Uterus (tissue), 4 donors: Measurements from ENCODE around the gene TPM1. TPM values are rescaled to one million over a fixed set of nuclear protein-coding genes. Genes with fewer than 3 reads are reported as not detected.
"Not testable (repeated sequence)": the region's sequence is repeated elsewhere in the genome, so short reads cannot be mapped to it uniquely, and the experiment has no call there.

Experiments
- DNase-seq, 2 donors: peaks; one replicate each; pipeline ENCODE4 v3.0.0-alpha.2; 2019 to 2020
- H3K27ac ChIP-seq, 2 donors: fragments of 200-600 bp; sonication (generic); 1 replicate in 1 of 2; 2 replicates in 1 of 2; pipeline ENCODE4 v1.5.1; 2016 to 2018
- H3K27me3 ChIP-seq, 2 donors: fragments of 200-600 bp; sonication (generic); one replicate each; pipeline ENCODE4 v1.5.1; 2018 to 2019; ENCODE audit warnings: control low read depth in 1 of 2
- H3K36me3 ChIP-seq, 2 donors: fragments of 200-600 bp; sonication (generic); one replicate each; pipeline ENCODE4 v1.5.1; 2019; ENCODE audit warnings: control low read depth in 1 of 2
- H3K4me1 ChIP-seq, 2 donors: fragments of 200-600 bp; sonication (generic); one replicate each; pipeline ENCODE4 v1.5.1; 2018 to 2019; ENCODE audit warnings: control low read depth in 1 of 2
- H3K4me3 ChIP-seq, 2 donors: fragments of 200-600 bp; sonication (generic); 1 replicate in 1 of 2; 2 replicates in 1 of 2; pipeline ENCODE4 v1.5.1; 2018 to 2019; ENCODE audit warnings: mild to moderate bottlenecking in 1 of 2
- H3K9me3 ChIP-seq, 2 donors: fragments of 200-600 bp; sonication (generic); one replicate each; pipeline ENCODE4 v1.5.1; 2019; ENCODE audit warnings: control low read depth in 1 of 2
- POLR2A ChIP-seq, 2 donors: fragments of 450-650 bp; IDR thresholded peaks; one replicate each; pipeline ENCODE4 v1.6.1; 2016; ENCODE audit warnings: antibody characterized with exemption in 2 of 2, mild to moderate bottlenecking in 1 of 2, moderate library complexity in 1 of 2
- intact Hi-C: fragments of 100-400 bp; cut with DNase I; formaldehyde crosslinking; loops from one replicate; pipeline ENCODE4 v1.15.1; 2023; ENCODE audit warnings: low total_unique reads
- total RNA-seq, 4 donors: library from RNA; depleted of rRNA in 3 of 4; stranded (reverse); fragments of >200 nt in 3 of 4; gene quantifications; one replicate each; pipeline versions ENCODE4 v1.1.0 to v1.2.4, GENCODE V29; 2014 to 2023
- TF ChIP-seq, protein P1 (sequence below), 4 experiments: fragments of 200-600 bp in 2 of 4; fragments of 450-650 bp in 2 of 4; sonication (generic) in 2 of 4; IDR thresholded peaks; one replicate each; pipeline ENCODE4 v1.5.1; 2016 to 2019; ENCODE audit warnings: antibody characterized with exemption in 4 of 4, mild to moderate bottlenecking in 2 of 4, moderate library complexity in 1 of 4
- donor health status: DM: yes; HTN: yes; CAD: no.

TPM1 gene
- total RNA-seq, 4 donors from 2014 or later, result 622 to 1,998 (median 1,003) TPM

DNA sequence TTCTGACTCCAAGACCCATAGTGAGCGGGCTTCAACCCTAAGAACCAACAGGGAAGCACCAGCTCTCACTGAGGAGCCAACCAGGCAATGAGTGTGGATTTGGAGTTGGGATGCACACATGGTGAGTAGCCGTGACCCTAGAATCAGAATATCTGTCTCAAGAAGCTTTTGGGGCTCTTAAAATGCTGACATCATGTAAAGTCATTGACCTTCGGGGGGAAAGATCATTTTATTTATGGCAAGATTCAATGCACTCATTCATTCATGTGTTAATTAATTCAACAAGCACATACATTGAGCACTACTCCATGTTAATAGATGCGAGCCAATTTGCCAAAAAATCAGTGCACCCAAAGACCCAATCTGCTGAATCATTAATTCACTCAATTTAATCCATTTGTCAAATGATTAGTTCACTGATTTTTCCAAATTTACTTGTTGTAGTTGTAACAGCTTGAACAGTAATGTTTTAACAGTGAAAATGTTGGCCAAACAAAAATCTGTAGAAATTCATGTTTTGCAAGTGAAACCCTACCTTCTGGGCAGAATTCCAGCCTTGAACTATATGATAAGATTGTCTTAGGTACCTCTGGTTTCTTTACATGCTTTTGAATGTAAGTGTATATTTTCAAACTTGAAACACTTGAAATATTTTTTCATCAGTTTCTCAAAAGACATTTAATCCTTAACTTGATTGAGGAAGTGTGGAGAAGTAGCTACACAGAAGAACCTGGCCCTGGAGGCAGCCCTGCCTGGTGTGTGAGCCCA, 49.3 kb downstream of the TPM1 start:
- Histone ChIP-seq H3K4me1 (no peaks in the 10 kb centered on the region), H3K4me3 (no peak overlapping the region), H3K27ac (no peak overlapping the region), H3K36me3 (no peaks in the 10 kb centered on the region), H3K9me3 (no peaks in the 10 kb centered on the region), H3K27me3 (no peaks in the 10 kb centered on the region)
- TF ChIP-seq, protein P1, sequence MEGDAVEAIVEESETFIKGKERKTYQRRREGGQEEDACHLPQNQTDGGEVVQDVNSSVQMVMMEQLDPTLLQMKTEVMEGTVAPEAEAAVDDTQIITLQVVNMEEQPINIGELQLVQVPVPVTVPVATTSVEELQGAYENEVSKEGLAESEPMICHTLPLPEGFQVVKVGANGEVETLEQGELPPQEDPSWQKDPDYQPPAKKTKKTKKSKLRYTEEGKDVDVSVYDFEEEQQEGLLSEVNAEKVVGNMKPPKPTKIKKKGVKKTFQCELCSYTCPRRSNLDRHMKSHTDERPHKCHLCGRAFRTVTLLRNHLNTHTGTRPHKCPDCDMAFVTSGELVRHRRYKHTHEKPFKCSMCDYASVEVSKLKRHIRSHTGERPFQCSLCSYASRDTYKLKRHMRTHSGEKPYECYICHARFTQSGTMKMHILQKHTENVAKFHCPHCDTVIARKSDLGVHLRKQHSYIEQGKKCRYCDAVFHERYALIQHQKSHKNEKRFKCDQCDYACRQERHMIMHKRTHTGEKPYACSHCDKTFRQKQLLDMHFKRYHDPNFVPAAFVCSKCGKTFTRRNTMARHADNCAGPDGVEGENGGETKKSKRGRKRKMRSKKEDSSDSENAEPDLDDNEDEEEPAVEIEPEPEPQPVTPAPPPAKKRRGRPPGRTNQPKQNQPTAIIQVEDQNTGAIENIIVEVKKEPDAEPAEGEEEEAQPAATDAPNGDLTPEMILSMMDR (IDR thresholded peaks at IDR 0.05), result no peak
- no peak for TF ChIP-seq POLR2A (IDR thresholded peaks at IDR 0.05)
- DNase-seq, result no peak
- intact Hi-C loops, result loop anchor here (5.0 kb wide), 2 partner anchors 45 to 245 kb away; no protein-coding TSS in a partner anchor

DNA sequence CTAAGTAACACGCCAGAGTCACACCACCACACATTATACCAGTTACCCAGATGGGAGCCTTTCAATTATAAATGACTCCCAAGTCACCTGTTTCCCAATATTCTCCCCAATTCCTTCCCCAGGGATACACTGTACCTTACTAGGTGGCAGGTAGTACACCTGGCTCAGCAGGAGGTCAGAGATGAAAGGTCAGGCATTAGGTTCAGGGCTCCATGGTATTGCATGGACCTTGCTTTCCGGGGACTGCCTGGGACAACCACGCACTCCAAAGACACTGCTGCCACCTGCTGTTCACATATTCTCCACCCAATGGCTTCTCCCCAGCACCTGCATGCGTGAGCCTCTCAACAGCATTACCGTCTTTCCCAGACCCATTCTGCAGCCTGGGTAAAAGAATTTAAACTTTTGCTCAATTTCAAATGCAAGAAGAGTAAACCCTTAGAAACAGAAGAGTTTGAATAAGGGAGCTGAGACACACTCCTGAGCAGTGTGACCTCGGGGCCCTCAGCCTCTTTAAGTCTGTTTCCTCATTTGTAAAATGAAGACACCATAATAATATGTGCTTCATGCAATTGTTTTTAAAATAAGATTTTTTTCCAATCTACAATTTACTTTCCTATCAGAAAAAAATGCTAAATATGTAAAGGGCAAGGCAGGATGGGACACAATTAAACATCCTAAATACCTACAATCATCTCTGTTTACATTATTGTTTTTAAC, 51.1 kb downstream of the TPM1 start:
- no peaks in the 10 kb centered on the region for H3K36me3 ChIP-seq
- TF ChIP-seq POLR2A (IDR thresholded peaks at IDR 0.05), result no peak
- TF ChIP-seq, protein P1 (IDR thresholded peaks at IDR 0.05), result peak; percentile 90 to 94 (median 92)
- no peaks in the 10 kb centered on the region for H3K4me1 ChIP-seq
- H3K27ac ChIP-seq, result no peak overlapping the region
- H3K4me3 ChIP-seq, result no peak overlapping the region
- H3K9me3 ChIP-seq, result no peaks in the 10 kb centered on the region
- peak; percentile 86 to 87 for DNase-seq
- intact Hi-C loops, result loop anchor here (5.0 kb wide), 2 partner anchors 46 to 246 kb away; no protein-coding TSS in a partner anchor
- no peaks in the 10 kb centered on the region for H3K27me3 ChIP-seq

DNA sequence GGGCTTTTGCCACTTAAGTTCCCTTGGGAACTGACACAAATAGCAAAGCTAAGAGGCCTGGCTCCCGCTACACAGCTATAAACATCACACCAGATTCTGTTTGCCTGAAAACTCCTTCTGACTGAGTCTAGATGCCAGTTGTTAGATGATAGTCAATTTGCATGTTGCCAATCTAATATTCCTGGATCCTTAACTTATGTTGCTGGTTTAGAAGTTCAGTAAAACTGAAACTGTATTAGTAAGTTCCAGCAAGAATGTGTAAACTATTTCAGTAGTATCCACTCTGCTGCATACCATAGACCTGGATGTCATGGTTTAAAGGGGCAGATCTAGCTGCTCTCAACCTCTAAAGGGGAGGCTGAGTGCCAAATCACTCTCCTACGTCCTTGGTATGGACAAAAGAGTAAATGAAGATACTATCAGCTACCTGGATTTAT, 52.0 kb downstream of the TPM1 start:
- Histone ChIP-seq H3K9me3 (no peaks in the 10 kb centered on the region), H3K27me3 (no peaks in the 10 kb centered on the region), H3K36me3 (no peaks in the 10 kb centered on the region), H3K4me3 (no peak overlapping the region), H3K4me1 (no peaks in the 10 kb centered on the region), H3K27ac (peak overlapping the region in 1 of 2 donors; percentile 15)
- DNase-seq, result no peak
- TF ChIP-seq POLR2A (IDR thresholded peaks at IDR 0.05), result no peak
- TF ChIP-seq, protein P1 (IDR thresholded peaks at IDR 0.05), result no peak
- intact Hi-C loops, result loop anchor here (5.0 kb wide), 2 partner anchors 47 to 247 kb away; no protein-coding TSS in a partner anchor

DNA sequence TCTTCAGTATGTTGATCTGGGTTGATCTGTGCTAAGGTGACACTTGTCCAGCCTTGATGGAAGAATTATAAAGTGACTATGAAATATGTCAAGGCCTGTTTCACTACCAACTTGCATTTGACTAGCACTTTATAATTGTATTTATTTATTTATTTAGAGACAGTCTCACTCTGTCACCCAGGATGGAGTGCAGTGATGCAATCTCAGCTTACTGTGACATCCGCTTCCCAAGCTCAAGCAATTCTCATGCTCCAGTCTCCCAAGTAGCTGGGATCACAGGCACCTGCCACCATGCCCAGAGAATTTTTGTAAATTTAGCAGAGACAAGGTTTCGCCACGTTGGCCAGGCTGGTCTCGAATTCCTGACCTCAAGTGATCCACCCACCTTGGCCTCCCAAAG, 53.6 kb downstream of the TPM1 start:
- no peak for TF ChIP-seq POLR2A (IDR thresholded peaks at IDR 0.05)

DNA sequence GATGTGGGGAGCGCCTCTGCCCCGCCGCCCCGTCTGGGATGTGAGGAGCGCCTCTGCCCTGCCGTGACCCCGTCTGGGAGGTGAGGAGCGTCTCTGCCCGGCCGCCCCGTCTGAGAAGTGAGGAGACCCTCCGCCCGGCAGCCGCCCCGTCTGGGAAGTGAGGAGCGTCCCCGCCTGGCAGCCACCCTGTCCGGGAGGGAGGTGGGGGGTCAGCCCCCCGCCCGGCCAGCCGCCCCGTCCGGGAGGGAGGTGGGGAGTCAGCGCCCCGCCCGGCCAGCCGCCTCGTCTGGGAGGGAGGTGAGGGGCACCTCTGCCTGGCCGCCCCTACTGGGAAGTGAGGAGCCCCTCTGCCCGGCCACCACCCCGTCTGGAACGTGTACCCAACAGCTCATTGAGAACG, 56.4 kb downstream of the TPM1 start:
- H3K36me3 ChIP-seq, H3K27me3 ChIP-seq, H3K4me3 ChIP-seq, H3K9me3 ChIP-seq, H3K27ac ChIP-seq, H3K4me1 ChIP-seq, DNase-seq, intact Hi-C loops: not testable (repeated sequence)

More for the DNA sequence above, 53.6 kb downstream of the TPM1 start:
- no peaks in the 10 kb centered on the region for H3K9me3 ChIP-seq
- intact Hi-C loops, result no loop called here
- H3K27ac ChIP-seq, result no peak overlapping the region
- no peaks in the 10 kb centered on the region for H3K4me1 ChIP-seq
- H3K27me3 ChIP-seq, result no peaks in the 10 kb centered on the region
- DNase-seq, result no peak
- no peak overlapping the region for H3K4me3 ChIP-seq
- no peaks in the 10 kb centered on the region for H3K36me3 ChIP-seq

DNA sequence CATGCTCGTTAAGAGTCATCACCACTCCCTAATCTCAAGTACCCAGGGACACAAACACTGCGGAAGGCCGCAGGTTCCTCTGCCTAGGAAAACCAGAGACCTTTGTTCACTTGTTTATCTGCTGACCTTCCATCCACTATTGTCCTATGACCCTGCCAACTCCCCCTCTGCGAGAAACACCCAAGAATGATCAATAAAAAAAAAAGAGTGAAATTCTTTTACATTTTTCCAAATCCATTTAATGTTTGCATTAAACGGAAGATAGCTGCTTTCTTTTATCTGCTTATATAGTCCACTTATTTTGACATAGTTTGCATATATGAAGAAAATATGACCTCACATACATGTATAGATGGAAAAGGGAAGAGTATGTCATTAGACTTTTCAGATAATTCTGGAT, 57.0 kb downstream of the TPM1 start:
- H3K4me3 ChIP-seq, intact Hi-C loops, H3K27ac ChIP-seq, DNase-seq, H3K36me3 ChIP-seq, H3K4me1 ChIP-seq, H3K9me3 ChIP-seq, H3K27me3 ChIP-seq: not testable (repeated sequence)
